HepG2 (cell line): ENCODE results near the gene RAB17. TPM values are rescaled to one million over a fixed set of nuclear protein-coding genes. Genes with fewer than 3 reads are reported as not detected.

Source experiments
- AKNA ChIP-seq: sonication (generic); formaldehyde crosslinking; IDR thresholded peaks from 2 replicates; pipeline ENCODE4 v1.4.0; 2020; ENCODE audit warnings: missing genetic modification reagents, borderline replicate concordance
- FOXC1 ChIP-seq: sonication (generic); formaldehyde crosslinking; IDR thresholded peaks from 2 replicates; pipeline ENCODE4 v1.8.0; 2022; ENCODE audit warnings: mild to moderate bottlenecking, missing genetic modification reagents, borderline replicate concordance
- FOXJ3 ChIP-seq: sonication (generic); formaldehyde crosslinking; IDR thresholded peaks from 2 replicates; pipeline ENCODE4 v1.4.0; 2020; ENCODE audit warnings: missing genetic modification reagents, mild to moderate bottlenecking, borderline replicate concordance
- HMG20A ChIP-seq: IDR thresholded peaks from 2 replicates; pipeline ENCODE4 v1.6.1; 2016; ENCODE audit warnings: borderline replicate concordance
- HMGXB3 ChIP-seq: sonication (generic); formaldehyde crosslinking; IDR thresholded peaks from 2 replicates; pipeline ENCODE4 v1.4.0; 2020; ENCODE audit warnings: missing genetic modification reagents, borderline replicate concordance
- NFE2 ChIP-seq: sonication (generic); formaldehyde crosslinking; IDR thresholded peaks from 2 replicates; pipeline ENCODE4 v1.4.0; 2020; ENCODE audit warnings: missing genetic modification reagents
- PHF5A ChIP-seq: IDR thresholded peaks from one replicate; pipeline ENCODE4 v1.6.1; 2018; ENCODE audit warnings: low read depth, missing genetic modification reagents; ENCODE audit not compliant: unreplicated experiment
- RBM22 ChIP-seq: fragments of 200-400 bp; formaldehyde crosslinking; optimal IDR thresholded peaks from 2 replicates; pipeline ENCODE3; 2017; ENCODE audit warnings: mild to moderate bottlenecking, low read length, moderate library complexity
- UBTF ChIP-seq: sonication (generic); formaldehyde crosslinking; IDR thresholded peaks from 2 replicates; pipeline ENCODE4 v1.4.0; 2020; ENCODE audit warnings: mild to moderate bottlenecking, missing genetic modification reagents
- ZNF264 ChIP-seq: sonication (generic); formaldehyde crosslinking; IDR thresholded peaks from 2 replicates; pipeline ENCODE4 v1.4.0; 2020; ENCODE audit warnings: missing genetic modification reagents
- ZNF572 ChIP-seq: sonication (generic); formaldehyde crosslinking; IDR thresholded peaks from 2 replicates; pipeline ENCODE4 v1.5.1; 2020; ENCODE audit warnings: mild to moderate bottlenecking, missing genetic modification reagents
- ZNF574 ChIP-seq: sonication (generic); formaldehyde crosslinking; IDR thresholded peaks from 2 replicates; pipeline ENCODE4 v1.4.0; 2020; ENCODE audit warnings: missing genetic modification reagents
- polyA plus RNA-seq, 8 experiments: library from polyadenylated mRNA; depleted of rRNA in 3 of 8; stranded (reverse) in 7 of 8; unstranded in 1 of 8; fragments of >200 nt; fragmentation: Illumina TruSeq in 4 of 8; extraction: Trizol in 4 of 8; gene quantifications; 2 replicates each; pipeline versions ENCODE4 v1.2.1 to v1.2.3, GENCODE V29; 2011 to 2016; ENCODE audit warnings: low read depth in 4 of 8, missing spikeins in 1 of 8, mixed read lengths in 1 of 8; ENCODE audit not compliant: insufficient read depth in 1 of 8
- total RNA-seq, 5 experiments: library from RNA; depleted of rRNA; stranded (reverse); fragments of >200 nt; fragmentation: Illumina TruSeq; extraction: Trizol; gene quantifications; 2 replicates each; pipeline ENCODE4 v1.2.3, GENCODE V29; 2016; ENCODE audit warnings: low read depth in 1 of 5

RAB17 gene
- total and polyA plus RNA-seq, 2 of the 13 experiments (the other 11 are each of a cell fraction or from before 2014, with no cell fraction given): 68.0 to 124 TPM

GRCh38 chr2:237601453-237602116 lies 11.1 kb upstream of the RAB17 start (continued):
- TF ChIP-seq HMGXB3 (CRISPR knock-in tag): peak; percentile 69; the same call in 1 of the 2 replicates
- TF ChIP-seq ZNF574: peak; percentile 77
- no peak for TF ChIP-seq PHF5A (CRISPR knock-in tag)
- no peak for TF ChIP-seq NFE2
- TF ChIP-seq UBTF (CRISPR knock-in tag): peak; percentile 87
- TF ChIP-seq ZNF572 (CRISPR knock-in tag): 0 out of 2 replicates have a peak, but pooled peaks have one; percentile 8
- TF ChIP-seq HMG20A (CRISPR knock-in tag): no peak; the same call in 1 of the 2 replicates
- peak; percentile 65; the same call in 1 of the 2 replicates for TF ChIP-seq FOXC1 (CRISPR knock-in tag)
- no peak for TF ChIP-seq AKNA (CRISPR knock-in tag)
- no peak for TF ChIP-seq RBM22
- peak; percentile 75 for TF ChIP-seq ZNF264 (CRISPR knock-in tag)
- TF ChIP-seq FOXJ3 (CRISPR knock-in tag): peak; percentile 47; the same call in 1 of the 2 replicates
